ENCODE results near the gene WNT8B. TPM values are rescaled to one million over a fixed set of nuclear protein-coding genes. Genes with fewer than 3 reads are reported as not detected.

Gene WNT8B
- polyA plus RNA-seq, 3 donors from 2014 or later = not detected

DNA sequence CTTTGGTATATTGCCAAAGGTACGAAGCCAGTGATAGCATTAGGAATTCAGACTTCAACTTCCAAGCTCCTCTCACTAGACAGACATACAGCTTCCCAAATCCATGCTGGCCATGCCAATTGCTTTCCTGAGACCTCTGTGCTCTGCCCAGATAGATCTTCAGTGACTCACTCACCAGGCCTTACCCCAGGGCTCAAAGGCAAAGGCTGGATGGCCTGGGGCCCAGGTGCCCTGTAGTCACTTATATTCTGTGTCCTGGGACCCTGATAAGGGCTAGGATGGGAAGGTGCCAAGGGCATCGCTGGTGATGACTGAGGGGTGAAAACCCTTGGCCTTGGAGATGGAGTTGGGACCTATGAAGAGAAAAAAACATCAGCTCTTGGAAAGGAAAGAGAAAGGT, 27.7 kb downstream of the WNT8B start:
- peaks cover 31 to 49% (median 40%) of the 10 kb centered on the region in 3 donors for H3K36me3 Mint-ChIP-seq
- H3K4me3 Mint-ChIP-seq = no peak overlapping the region
- H3K27ac Mint-ChIP-seq = no peak overlapping the region
- no peaks in the 10 kb centered on the region for H3K4me1 Mint-ChIP-seq
- no peak for DNase-seq
- H3K27me3 Mint-ChIP-seq (ENCODE audit: low read depth in 3 of 3) = peaks cover 0 to 1% (median 0%) of the 10 kb centered on the region in 3 donors
- no peaks in the 10 kb centered on the region for H3K9me3 Mint-ChIP-seq

DNA sequence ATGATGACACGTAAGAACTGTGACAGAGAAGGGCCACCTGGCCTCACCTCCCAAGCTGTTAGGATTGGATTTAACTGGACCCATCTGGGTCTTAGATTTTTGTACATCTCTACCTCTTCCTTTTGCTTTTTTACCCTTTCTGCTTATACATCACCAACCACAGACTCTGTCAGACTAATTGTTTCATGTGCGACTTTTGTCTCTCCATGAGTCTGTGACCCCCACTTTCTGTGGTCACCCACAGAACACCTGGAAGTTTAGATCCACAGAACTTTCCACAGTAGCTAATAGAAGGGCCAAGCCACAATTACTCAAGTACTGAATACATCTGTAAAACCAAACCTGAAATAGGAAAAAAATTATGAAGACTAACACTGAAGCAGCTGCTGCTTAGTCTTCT, 33.8 kb downstream of the WNT8B start:
- no peak overlapping the region for H3K4me3 Mint-ChIP-seq
- DNase-seq = no peak

DNA sequence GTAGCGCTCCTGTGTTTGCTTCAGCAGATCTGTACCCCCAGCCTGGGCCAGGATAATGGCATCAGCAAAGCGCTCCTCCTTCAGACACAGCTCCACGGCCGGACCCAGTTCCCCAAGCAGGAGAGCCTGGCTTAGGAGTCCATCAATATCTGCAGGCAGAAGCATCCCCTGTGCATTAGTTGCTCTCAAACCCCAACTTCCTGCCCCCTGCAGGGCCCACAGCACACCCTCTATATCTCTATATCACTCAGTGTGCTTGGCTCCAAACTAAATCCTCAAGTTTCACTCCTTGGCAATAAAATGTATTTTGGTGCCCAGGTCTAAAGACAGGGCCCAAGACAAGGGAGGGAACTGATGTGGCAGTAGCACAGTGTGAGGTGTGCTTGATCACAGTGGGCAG, 35.2 kb downstream of the WNT8B start:
- Mint-ChIP-seq H3K27ac (no peak overlapping the region), H3K9me3 (no peaks in the 10 kb centered on the region), H3K36me3 (peaks cover 35 to 55% (median 48%) of the 10 kb centered on the region in 3 donors), H3K4me1 (no peaks in the 10 kb centered on the region), H3K4me3 (no peak overlapping the region), H3K27me3 (ENCODE audit: low read depth in 3 of 3) (peaks cover 0 to 3% (median 0%) of the 10 kb centered on the region in 3 donors)
- no peak for DNase-seq

More for the DNA sequence above, 33.8 kb downstream of the WNT8B start:
- H3K27me3 Mint-ChIP-seq (ENCODE audit: low read depth in 3 of 3) = peaks cover 0 to 3% (median 0%) of the 10 kb centered on the region in 3 donors
- no peaks in the 10 kb centered on the region for H3K4me1 Mint-ChIP-seq
- no peaks in the 10 kb centered on the region for H3K9me3 Mint-ChIP-seq
- H3K36me3 Mint-ChIP-seq = peaks cover 31 to 48% (median 36%) of the 10 kb centered on the region in 3 donors
- H3K27ac Mint-ChIP-seq = no peak overlapping the region

DNA sequence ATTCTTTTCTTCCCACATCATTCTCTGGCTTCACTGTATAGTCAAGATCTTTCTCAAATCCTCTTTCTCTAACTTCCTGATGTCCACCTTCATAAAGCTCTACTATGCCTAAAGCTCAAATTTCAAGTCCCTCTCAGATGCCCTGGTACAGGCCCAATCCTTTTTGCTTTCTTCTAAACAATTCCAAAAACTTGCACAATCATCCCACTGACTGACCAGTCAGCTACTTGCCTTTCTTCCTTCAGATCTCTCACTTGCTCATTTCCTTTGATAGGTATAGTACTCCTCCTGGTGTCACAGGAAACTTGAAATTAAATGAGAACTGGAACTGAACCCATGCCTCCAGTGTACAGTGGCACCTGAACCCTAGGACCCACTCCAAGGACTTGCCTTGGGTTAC, 38.6 kb downstream of the WNT8B start:
- Mint-ChIP-seq H3K27me3 (ENCODE audit: low read depth in 3 of 3) (peaks cover 0 to 3% (median 0%) of the 10 kb centered on the region in 3 donors), H3K9me3 (no peaks in the 10 kb centered on the region), H3K36me3 (peaks cover 31 to 60% (median 48%) of the 10 kb centered on the region in 3 donors), H3K4me3 (no peak overlapping the region), H3K4me1 (no peaks in the 10 kb centered on the region), H3K27ac (no peak overlapping the region)
- no peak for DNase-seq

DNA sequence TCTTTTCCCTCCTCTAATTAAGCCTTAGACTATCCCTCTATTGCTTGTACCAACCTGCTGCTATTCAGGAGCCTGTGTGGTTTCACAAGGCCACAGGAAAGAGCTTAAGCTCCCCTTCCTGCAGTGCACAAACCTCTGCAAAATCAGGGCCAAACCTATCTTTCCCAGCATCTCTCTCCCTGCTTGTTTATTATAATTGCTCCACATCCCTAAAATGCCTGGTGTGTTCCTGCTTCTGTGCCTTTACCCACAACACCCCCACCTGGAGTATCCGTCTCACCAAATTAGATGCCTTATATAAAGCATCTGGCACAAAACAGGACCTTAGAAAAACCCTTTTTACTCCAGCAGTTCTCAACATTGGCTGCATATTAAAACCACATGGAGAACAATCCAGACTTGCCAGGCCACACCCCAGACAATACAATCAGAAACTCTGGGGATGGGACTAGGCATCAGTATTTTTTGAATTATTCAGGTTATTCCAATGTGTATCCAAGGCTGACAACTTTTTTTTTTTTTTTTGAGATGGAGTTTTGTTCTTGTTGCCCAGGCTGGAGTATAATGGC, 40.2 kb downstream of the WNT8B start:
- H3K9me3 Mint-ChIP-seq = no peaks in the 10 kb centered on the region
- H3K36me3 Mint-ChIP-seq = peaks cover 27 to 58% (median 41%) of the 10 kb centered on the region in 3 donors
- H3K4me1 Mint-ChIP-seq = peaks cover under 1 to 2% of the 10 kb centered on the region in 2 donors
- no peak for DNase-seq
- H3K27me3 Mint-ChIP-seq (ENCODE audit: low read depth in 3 of 3) = peaks cover 0 to 1% (median 0%) of the 10 kb centered on the region in 3 donors
- no peak overlapping the region for H3K4me3 Mint-ChIP-seq
- H3K27ac Mint-ChIP-seq = peak overlapping the region in 1 of 6 donors; percentile 67

DNA sequence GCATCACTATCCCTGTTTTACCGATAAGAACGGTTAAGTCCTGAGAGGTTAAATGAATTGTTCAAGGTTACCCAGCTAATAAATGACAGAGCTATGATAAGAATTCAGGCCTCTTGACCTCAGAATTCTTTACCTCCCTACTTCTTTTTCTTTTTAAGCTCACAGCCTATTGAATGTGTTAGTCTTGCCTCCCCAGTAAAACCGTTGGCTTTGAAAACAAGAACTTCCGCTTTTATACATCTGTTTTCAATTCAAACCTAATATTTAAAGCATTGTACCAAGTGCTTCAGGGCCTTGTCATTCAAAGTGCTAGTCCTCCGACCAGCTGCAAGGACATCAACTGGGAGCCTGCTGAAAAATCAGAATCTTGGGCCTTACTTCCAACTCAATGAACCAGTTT, 41.3 kb downstream of the WNT8B start:
- Mint-ChIP-seq H3K27me3 (ENCODE audit: low read depth in 3 of 3) (peaks cover 0 to 2% (median 1%) of the 10 kb centered on the region in 3 donors), H3K4me3 (no peak overlapping the region), H3K36me3 (peaks cover 26 to 63% (median 38%) of the 10 kb centered on the region in 3 donors), H3K9me3 (no peaks in the 10 kb centered on the region), H3K4me1 (peaks cover 12 to 13% of the 10 kb centered on the region in 2 donors), H3K27ac (no peak overlapping the region)
- DNase-seq = no peak

DNA sequence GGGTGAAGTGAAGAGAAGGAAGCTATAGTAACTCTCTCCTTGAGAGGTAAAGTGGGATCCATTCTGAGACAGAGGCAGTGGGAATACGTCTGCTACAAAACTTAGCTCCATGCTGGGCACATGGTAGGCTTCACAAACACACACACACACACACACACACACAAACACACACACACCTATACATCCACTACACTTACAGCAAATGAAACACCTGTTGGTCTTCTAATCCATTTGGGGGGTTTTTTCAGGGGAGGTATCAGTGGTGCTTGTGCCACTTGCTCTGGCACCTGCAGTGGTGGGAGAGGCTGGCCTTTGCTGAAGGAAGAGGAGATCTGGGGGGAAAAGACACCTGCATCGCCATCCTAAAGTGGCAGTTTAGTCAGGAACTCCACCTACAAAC, 42.4 kb downstream of the WNT8B start:
- no peak for DNase-seq
- Mint-ChIP-seq H3K27ac (no peak overlapping the region), H3K9me3 (no peaks in the 10 kb centered on the region), H3K36me3 (peaks cover 24 to 55% (median 30%) of the 10 kb centered on the region in 3 donors), H3K4me1 (peaks cover 22 to 24% of the 10 kb centered on the region in 2 donors), H3K4me3 (no peak overlapping the region), H3K27me3 (ENCODE audit: low read depth in 3 of 3) (peaks cover 0 to 2% (median 1%) of the 10 kb centered on the region in 3 donors)

DNA sequence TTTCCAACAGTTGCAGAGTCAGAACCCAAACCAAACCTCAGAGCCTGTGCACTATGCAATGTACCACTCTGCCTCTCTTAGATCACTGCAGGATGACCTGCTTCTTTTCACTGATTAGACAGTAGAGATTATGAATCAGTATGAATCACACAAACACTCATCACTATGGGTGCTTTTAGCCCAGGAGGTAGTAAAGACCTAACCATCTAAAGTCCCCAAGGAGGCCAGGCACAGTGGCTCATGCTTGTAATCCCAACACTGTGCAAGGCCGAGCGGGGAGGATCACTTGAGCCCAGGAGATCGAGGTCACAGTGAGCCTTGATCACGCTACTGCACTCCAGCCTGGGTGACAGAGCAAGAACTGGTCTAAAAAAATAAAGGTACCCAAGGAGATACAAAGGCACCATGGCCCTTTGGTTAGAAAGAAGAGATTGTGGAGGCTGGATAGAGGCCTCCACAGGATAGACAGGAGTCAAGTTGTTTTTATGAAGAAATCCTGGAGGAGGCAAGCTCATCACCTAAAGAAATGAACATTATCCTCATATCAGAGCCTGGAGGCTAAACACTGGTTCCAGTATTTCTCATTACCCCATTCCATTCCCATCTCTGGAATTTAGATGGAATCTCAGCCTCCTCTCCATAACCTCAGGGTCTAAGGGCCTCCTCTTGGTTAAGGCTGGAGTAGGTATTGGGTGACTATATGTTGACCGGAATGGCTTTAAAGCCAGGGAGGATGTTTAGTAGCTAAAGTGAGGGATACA, 44.0 kb downstream of the WNT8B start:
- Mint-ChIP-seq H3K4me1 (peaks cover 37 to 40% of the 10 kb centered on the region in 2 donors), H3K27ac (peak overlapping the region in 1 of 6 donors; percentile 21), H3K4me3 (no peak overlapping the region), H3K36me3 (peaks cover 16 to 47% (median 22%) of the 10 kb centered on the region in 3 donors), H3K27me3 (ENCODE audit: low read depth in 3 of 3) (peaks cover 0 to 4% (median 4%) of the 10 kb centered on the region in 3 donors), H3K9me3 (no peaks in the 10 kb centered on the region)
- DNase-seq = no peak

DNA sequence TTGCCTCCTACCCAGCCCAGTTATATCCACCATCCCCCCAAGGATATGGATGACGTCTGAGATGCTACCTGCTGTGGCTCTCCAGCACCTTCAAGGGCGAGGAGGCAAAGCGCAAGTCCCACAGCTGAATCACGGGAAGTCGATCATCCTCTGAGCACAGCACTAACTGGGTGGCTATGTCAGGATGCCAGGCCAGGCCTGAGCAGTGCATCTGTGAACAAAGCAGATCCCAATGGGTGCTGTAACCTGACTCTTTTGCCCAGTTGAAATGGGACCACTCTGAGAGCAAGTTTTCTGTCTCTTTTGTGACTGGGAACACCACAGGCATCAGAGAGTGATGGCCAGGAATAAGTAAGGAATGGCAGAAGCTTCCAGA, 44.5 kb downstream of the WNT8B start:
- H3K9me3 Mint-ChIP-seq = no peaks in the 10 kb centered on the region
- no peak overlapping the region for H3K4me3 Mint-ChIP-seq
- peaks cover 41 to 43% of the 10 kb centered on the region in 2 donors for H3K4me1 Mint-ChIP-seq
- DNase-seq = no peak
- no peak overlapping the region for H3K27ac Mint-ChIP-seq
- peaks cover 14 to 43% (median 20%) of the 10 kb centered on the region in 3 donors for H3K36me3 Mint-ChIP-seq
- peaks cover 0 to 4% (median 4%) of the 10 kb centered on the region in 3 donors for H3K27me3 Mint-ChIP-seq (ENCODE audit: low read depth in 3 of 3)

DNA sequence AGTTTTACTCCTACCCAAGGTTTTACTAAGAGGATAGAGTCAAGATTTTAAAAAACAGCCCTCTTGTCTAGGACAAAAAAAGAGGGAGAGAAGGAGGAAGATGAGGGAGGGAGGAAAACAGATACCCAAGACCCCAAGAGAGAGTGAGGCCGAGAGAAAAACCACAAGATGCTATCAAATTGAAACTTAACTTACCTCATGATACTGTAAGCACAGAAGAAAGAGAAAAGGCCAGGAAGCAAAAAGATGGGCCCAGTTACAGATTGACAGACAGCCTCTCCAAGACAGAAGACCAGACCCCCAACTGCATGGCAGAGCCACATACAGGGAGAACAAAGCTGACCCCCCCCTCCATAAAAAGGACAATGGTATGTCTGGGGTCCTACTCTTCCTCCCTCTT, 45.5 kb downstream of the WNT8B start:
- no peak overlapping the region for H3K4me3 Mint-ChIP-seq
- H3K27me3 Mint-ChIP-seq (ENCODE audit: low read depth in 3 of 3) = peaks cover 0 to 4% (median 4%) of the 10 kb centered on the region in 3 donors
- no peaks in the 10 kb centered on the region for H3K9me3 Mint-ChIP-seq
- H3K4me1 Mint-ChIP-seq = peaks cover 41 to 43% of the 10 kb centered on the region in 2 donors
- peaks cover 11 to 43% (median 17%) of the 10 kb centered on the region in 3 donors for H3K36me3 Mint-ChIP-seq
- DNase-seq = no peak
- peak overlapping the region in 2 of 6 donors; percentile 14 to 19 for H3K27ac Mint-ChIP-seq

DNA sequence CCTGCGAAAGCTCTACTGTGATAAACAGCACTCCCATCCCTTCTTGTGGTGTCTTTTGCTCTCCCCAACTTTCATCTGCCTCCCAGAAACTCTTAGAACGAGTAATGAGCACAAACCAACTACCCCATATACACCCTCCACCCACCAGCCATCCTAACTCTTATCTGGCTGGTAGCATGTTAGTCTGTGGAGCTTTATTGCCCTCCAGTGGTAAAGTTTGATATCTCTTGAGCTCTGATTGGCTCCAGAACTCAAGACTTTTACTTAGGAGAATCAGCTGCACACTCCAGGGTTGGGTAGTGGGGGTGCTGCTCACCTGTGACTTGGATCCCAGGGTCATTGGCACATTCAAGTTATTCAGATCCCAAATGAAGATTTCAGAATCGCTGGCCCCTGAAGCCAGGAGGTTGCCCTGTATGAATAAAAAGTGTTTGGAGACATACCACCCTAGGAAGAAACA, 45.9 kb downstream of the WNT8B start:
- Mint-ChIP-seq H3K4me3 (peak overlapping the region in 4 of 5 donors; percentile 34 to 53 (median 42)), H3K27me3 (ENCODE audit: low read depth in 3 of 3) (peaks cover 0 to 4% (median 4%) of the 10 kb centered on the region in 3 donors), H3K9me3 (no peaks in the 10 kb centered on the region), H3K27ac (peak overlapping the region in 3 of 6 donors; percentile 22 to 62 (median 40)), H3K36me3 (peaks cover 11 to 42% (median 17%) of the 10 kb centered on the region in 3 donors), H3K4me1 (peaks cover 41 to 43% of the 10 kb centered on the region in 2 donors)
- DNase-seq = peak; percentile 28 to 47 (median 43)

DNA sequence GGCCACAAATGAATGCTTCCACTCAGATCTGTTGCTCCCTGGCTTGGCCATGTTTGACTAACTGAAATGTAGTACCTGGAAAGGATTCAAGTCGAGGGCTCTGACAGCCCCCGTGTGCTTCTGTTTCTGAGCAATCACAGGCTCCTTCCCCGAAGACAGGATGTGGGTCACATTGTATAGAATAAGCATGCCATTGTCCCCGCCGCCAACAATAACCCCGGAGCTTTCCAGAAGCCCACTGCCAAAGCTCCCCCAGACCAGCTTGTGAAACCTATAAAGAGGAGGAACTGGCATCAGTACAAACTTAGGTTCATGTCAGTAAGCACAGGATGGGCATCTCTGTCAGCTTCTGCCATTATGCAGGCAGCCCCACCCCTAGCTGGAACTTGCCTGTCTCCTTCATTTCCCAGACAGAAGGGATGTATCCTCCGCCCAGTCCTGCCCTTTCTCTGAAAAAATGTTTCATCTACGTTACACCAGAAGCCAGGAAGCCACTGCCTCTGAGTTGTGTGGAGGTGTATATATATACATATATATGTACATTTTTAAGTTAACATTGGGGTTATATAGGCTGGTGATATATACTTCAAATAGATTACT, 46.5 kb downstream of the WNT8B start:
- peak overlapping the region in 4 of 6 donors; percentile 22 to 65 (median 33) for H3K27ac Mint-ChIP-seq
- no peak for DNase-seq
- peaks cover 15 to 40% (median 16%) of the 10 kb centered on the region in 3 donors for H3K36me3 Mint-ChIP-seq
- H3K27me3 Mint-ChIP-seq (ENCODE audit: low read depth in 3 of 3) = peaks cover 0 to 4% (median 4%) of the 10 kb centered on the region in 3 donors
- H3K4me3 Mint-ChIP-seq = peak overlapping the region in 4 of 5 donors; percentile 23 to 53 (median 42)
- H3K9me3 Mint-ChIP-seq = no peaks in the 10 kb centered on the region
- peaks cover 41 to 43% of the 10 kb centered on the region in 2 donors for H3K4me1 Mint-ChIP-seq

DNA sequence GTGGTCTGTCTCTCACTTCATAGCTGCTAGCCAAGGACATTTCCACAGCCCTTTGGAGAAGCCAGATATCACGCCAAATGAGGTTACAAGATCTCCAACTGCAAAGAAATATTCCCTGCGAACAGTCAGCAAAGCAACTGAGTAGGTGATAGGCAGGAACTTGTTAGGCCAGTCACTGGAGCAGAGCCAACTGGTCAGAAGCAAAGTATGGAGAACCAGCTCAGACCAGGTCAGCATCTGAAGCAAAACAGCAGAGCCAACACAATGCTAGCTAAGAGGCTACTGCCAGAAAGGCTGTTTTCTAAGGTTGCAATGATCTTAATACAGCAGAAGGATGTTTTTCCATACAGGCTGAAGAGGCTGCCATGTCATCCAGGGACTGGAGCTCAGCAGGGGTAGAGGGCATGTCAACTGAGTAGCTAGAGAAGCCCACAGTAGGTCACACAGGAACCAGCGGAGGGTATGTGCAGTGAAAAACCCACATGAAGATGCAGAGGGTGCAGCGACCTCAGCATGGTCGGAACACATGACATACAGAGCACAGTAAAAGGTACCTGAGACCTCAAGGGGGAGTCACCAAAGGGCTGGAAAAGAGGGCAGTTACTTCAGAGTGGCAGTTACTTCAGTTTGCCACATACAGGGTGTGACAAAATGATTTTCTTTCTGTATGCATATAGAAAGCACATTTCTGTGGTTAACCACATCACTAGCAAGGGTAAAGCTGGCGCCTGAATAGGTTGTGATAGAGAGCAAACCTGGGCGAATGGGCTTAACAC, 47.9 kb downstream of the WNT8B start:
- Mint-ChIP-seq H3K4me3 (peak overlapping the region; percentile 58 to 71 (median 61)), H3K27ac (peak overlapping the region; percentile 36 to 83 (median 57)), H3K36me3 (peaks cover 5 to 32% (median 14%) of the 10 kb centered on the region in 3 donors), H3K4me1 (peaks cover 41 to 43% of the 10 kb centered on the region in 2 donors), H3K9me3 (no peaks in the 10 kb centered on the region), H3K27me3 (ENCODE audit: low read depth in 3 of 3) (peaks cover 0 to 4% (median 4%) of the 10 kb centered on the region in 3 donors)
- DNase-seq = peak; percentile 60 to 72 (median 70)
